LNCAP (cell line): ENCODE data around the gene PIEZO1.
A peak's percentile ranks its signal among the peaks of the same experiment; 100 is the strongest.

ENCODE experiments used
- CTCF ChIP-seq: fragments of 450-650 bp; IDR thresholded peaks from 2 replicates; pipeline ENCODE4 v1.5.1; 2017; ENCODE audit warnings: mild to moderate bottlenecking

The PIEZO1 gene

GRCh38 chr16:88686439-88687253 lies 98.4 kb downstream of the PIEZO1 start, which contains the start of gene SNAI3:
Gene SNAI3, minus strand, starts transcription at chr16:88686507. Its CDS starts 101 bp downstream, at chr16:88686406.
- TF ChIP-seq CTCF, result no peak

- TF ChIP-seq CTCF, result no peak
These were observed 99.0 kb downstream of the PIEZO1 start for GRCh38 chr16:88686062-88686438.

- peak; percentile 71 for TF ChIP-seq CTCF
These were observed 99.6 kb downstream of the PIEZO1 start for GRCh38 chr16:88685156-88686061.

GRCh38 chr16:88684569-88685155 lies 100.4 kb downstream of the PIEZO1 start:
- TF ChIP-seq CTCF, result no peak

- TF ChIP-seq CTCF, result no peak
These were observed 103.1 kb downstream of the PIEZO1 start for GRCh38 chr16:88681709-88682451.

GRCh38 chr16:88681084-88681680 lies 103.8 kb downstream of the PIEZO1 start:
- peak; percentile 55 for TF ChIP-seq CTCF
